Panc1 (cell line): ENCODE measurements around the gene CLHC1.

Experiments used
- POLR2AphosphoS5 ChIP-seq: IDR thresholded peaks from 2 replicates; pipeline ENCODE4 v1.6.1; 2012; ENCODE audit warnings: mild to moderate bottlenecking, low read depth, low read length, moderate library complexity
- SIN3A ChIP-seq: IDR thresholded peaks from 2 replicates; pipeline ENCODE4 v1.6.1; 2012; ENCODE audit warnings: low read depth, mild to moderate bottlenecking, low read length, moderate library complexity, borderline replicate concordance; ENCODE audit not compliant: insufficient read depth
- TCF7L2 ChIP-seq: IDR thresholded peaks from 2 replicates; pipeline ENCODE4 v1.6.1; 2011; ENCODE audit warnings: mild to moderate bottlenecking, low read depth, low read length, inconsistent platforms
- TF ChIP-seq, protein P1 (sequence below): fragments of 450-650 bp; IDR thresholded peaks from 2 replicates; pipeline ENCODE4 v1.5.1; 2017; ENCODE audit warnings: mild to moderate bottlenecking
- TF ChIP-seq, protein P2 (sequence below), 2 experiments: IDR thresholded peaks; 2 replicates each; pipeline ENCODE4 v1.6.1; 2011 to 2012; ENCODE audit warnings: low read depth in 2 of 2, control low read depth in 1 of 2, low read length in 1 of 2, mild to moderate bottlenecking in 1 of 2, moderate library complexity in 1 of 2; ENCODE audit not compliant: insufficient read depth in 1 of 2

DNA sequence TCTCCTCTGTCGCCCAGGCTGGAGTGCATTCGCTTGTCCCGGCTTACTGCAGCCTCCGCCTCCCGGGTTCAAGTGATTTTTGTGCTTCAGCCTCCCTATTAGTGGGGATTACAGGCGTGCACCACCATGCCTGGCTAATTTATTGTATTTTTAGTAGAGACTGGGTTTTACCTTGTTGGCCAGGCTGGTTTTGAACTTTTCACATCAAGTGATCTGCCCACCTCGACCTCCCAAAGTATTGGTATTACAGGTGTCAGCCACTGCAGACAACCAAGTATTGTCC lies 1.5 kb upstream of the CLHC1 start:
- TF ChIP-seq, protein P1, sequence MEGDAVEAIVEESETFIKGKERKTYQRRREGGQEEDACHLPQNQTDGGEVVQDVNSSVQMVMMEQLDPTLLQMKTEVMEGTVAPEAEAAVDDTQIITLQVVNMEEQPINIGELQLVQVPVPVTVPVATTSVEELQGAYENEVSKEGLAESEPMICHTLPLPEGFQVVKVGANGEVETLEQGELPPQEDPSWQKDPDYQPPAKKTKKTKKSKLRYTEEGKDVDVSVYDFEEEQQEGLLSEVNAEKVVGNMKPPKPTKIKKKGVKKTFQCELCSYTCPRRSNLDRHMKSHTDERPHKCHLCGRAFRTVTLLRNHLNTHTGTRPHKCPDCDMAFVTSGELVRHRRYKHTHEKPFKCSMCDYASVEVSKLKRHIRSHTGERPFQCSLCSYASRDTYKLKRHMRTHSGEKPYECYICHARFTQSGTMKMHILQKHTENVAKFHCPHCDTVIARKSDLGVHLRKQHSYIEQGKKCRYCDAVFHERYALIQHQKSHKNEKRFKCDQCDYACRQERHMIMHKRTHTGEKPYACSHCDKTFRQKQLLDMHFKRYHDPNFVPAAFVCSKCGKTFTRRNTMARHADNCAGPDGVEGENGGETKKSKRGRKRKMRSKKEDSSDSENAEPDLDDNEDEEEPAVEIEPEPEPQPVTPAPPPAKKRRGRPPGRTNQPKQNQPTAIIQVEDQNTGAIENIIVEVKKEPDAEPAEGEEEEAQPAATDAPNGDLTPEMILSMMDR, result no peak
- TF ChIP-seq POLR2AphosphoS5 (no peak), TCF7L2 (no peak), SIN3A (no peak)
- TF ChIP-seq, protein P2, sequence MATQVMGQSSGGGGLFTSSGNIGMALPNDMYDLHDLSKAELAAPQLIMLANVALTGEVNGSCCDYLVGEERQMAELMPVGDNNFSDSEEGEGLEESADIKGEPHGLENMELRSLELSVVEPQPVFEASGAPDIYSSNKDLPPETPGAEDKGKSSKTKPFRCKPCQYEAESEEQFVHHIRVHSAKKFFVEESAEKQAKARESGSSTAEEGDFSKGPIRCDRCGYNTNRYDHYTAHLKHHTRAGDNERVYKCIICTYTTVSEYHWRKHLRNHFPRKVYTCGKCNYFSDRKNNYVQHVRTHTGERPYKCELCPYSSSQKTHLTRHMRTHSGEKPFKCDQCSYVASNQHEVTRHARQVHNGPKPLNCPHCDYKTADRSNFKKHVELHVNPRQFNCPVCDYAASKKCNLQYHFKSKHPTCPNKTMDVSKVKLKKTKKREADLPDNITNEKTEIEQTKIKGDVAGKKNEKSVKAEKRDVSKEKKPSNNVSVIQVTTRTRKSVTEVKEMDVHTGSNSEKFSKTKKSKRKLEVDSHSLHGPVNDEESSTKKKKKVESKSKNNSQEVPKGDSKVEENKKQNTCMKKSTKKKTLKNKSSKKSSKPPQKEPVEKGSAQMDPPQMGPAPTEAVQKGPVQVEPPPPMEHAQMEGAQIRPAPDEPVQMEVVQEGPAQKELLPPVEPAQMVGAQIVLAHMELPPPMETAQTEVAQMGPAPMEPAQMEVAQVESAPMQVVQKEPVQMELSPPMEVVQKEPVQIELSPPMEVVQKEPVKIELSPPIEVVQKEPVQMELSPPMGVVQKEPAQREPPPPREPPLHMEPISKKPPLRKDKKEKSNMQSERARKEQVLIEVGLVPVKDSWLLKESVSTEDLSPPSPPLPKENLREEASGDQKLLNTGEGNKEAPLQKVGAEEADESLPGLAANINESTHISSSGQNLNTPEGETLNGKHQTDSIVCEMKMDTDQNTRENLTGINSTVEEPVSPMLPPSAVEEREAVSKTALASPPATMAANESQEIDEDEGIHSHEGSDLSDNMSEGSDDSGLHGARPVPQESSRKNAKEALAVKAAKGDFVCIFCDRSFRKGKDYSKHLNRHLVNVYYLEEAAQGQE (IDR thresholded peaks at IDR 0.05; ENCODE audit: insufficient read depth in 1 of 2, low read depth in 2 of 2, low read length in 1 of 2), result no peak
